HL-60 (cell line): ENCODE measurements around the gene PRDM16.

Source experiments
- DNase-seq, 2 experiments: peaks; one replicate each; pipeline ENCODE4 v3.0.0-alpha.2; 2010 to 2020; ENCODE audit warnings: low read depth in 1 of 2, low spot score in 1 of 2
- H3K27ac ChIP-seq: fragments of 250-450 bp; sonication (Bioruptor Pico); replicated peaks from 2 replicates; pipeline ENCODE4 v1.5.1; 2020; ENCODE audit warnings: mild to moderate bottlenecking, moderate library complexity
- H3K27me3 ChIP-seq: fragments of 250-450 bp; sonication (Bioruptor Pico); 2 replicates; pipeline ENCODE4 v1.5.1; 2021; ENCODE audit warnings: mild to moderate bottlenecking, moderate library complexity; ENCODE audit not compliant: insufficient read depth, poor library complexity, severe bottlenecking
- H3K4me3 ChIP-seq: replicated peaks from 2 replicates; pipeline ENCODE4 v1.5.1; 2011; ENCODE audit warnings: mild to moderate bottlenecking, control low read depth, low read length; ENCODE audit not compliant: insufficient read depth
- CTCF ChIP-seq: IDR thresholded peaks from one replicate; pipeline ENCODE4 v1.5.1; 2011; ENCODE audit warnings: low read length, control low read depth, inconsistent platforms; ENCODE audit not compliant: insufficient read depth
- GABPA ChIP-seq: IDR thresholded peaks from 2 replicates; pipeline ENCODE4 v1.6.1; 2012; ENCODE audit warnings: low read depth
- POLR2AphosphoS5 ChIP-seq: IDR thresholded peaks from 2 replicates; pipeline ENCODE4 v1.6.1; 2012; ENCODE audit warnings: low read depth
- REST ChIP-seq: IDR thresholded peaks from 2 replicates; pipeline ENCODE4 v1.6.1; 2012; ENCODE audit warnings: low read depth; ENCODE audit not compliant: insufficient replicate concordance
- SPI1 ChIP-seq: IDR thresholded peaks from 2 replicates; pipeline ENCODE4 v1.6.1; 2012; ENCODE audit warnings: low read depth, mild to moderate bottlenecking, borderline replicate concordance

Gene PRDM16

GRCh38 chr1:3350506-3351261 is 281.7 kb downstream of the PRDM16 start:
- TF ChIP-seq GABPA: no peak
- TF ChIP-seq REST: no peak
- no peak for TF ChIP-seq CTCF
- TF ChIP-seq SPI1: no peak
- no peak for TF ChIP-seq POLR2AphosphoS5
- Histone ChIP-seq H3K4me3 (no peak overlapping the region), H3K27ac (no peak overlapping the region), H3K27me3 (no peaks in the 10 kb centered on the region)
- DNase-seq: no peak

GRCh38 chr1:3351449-3352298 is 282.7 kb downstream of the PRDM16 start:
- H3K4me3 ChIP-seq: no peak overlapping the region
- TF ChIP-seq POLR2AphosphoS5 (no peak), GABPA (no peak), CTCF (no peak), REST (no peak), SPI1 (no peak)
- no peak overlapping the region for H3K27ac ChIP-seq
- DNase-seq: no peak
- H3K27me3 ChIP-seq: no peaks in the 10 kb centered on the region

DNA sequence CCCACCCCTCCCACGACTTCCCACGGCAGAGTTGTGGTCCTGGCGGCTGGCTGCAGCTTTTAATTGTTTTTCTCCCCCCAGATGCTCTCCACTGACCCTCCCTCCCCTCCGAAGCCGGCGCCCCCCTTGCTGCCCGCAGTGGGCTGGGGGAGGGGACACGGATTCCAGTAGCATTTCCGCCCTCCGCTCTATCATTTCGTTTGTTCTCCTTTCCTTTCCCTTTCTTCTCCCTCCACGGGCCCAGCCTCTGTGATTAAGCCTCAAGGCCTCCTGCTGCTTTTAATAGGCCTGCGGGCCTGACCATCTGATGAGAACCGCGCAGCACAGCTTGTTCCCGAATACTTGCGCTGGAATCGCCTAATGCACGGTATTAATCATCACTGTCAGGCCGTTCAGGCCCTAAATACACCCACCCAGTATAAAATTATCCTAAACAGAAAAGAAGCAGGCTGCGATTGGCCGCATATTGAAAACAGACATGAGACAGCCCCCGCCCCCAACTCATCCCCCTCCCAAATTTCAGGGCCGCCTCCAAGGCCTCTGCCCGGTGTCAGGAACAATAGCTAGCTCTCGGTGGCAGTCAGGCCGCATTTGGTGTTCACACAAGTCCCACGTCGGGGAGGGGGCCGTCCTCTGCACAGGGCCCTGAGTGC is 283.4 kb downstream of the PRDM16 start:
- DNase-seq: no peak
- H3K27ac ChIP-seq: no peak overlapping the region
- H3K4me3 ChIP-seq: no peak overlapping the region
- TF ChIP-seq GABPA: no peak
- TF ChIP-seq SPI1: no peak
- no peak for TF ChIP-seq POLR2AphosphoS5
- no peak for TF ChIP-seq REST
- no peak for TF ChIP-seq CTCF
- H3K27me3 ChIP-seq: no peaks in the 10 kb centered on the region
